Body of pancreas (tissue), 4 donors: ENCODE results near the gene SH2D3C. TPM values are rescaled to one million over a fixed set of nuclear protein-coding genes. Genes with fewer than 3 reads are reported as not detected.

Source experiments
- ATAC-seq: fragments of 150-250 bp; one replicate; pipeline ENCODE4 v1.9.1; 2016
- DNase-seq, 4 donors: peaks; one replicate each; pipeline ENCODE4 v3.0.0-alpha.2; 2019
- H3K27ac ChIP-seq, 4 donors: fragments of 200-600 bp; sonication (generic); 1 replicate in 3 of 4; 2 replicates in 1 of 4; pipeline versions ENCODE4 v1.5.1 to v1.6.1; 2016 to 2019; ENCODE audit warnings: mild to moderate bottlenecking in 1 of 4, mixed read lengths in 1 of 4, moderate library complexity in 1 of 4
- H3K27me3 ChIP-seq, 2 donors: fragments of 200-600 bp; sonication (generic); one replicate each; pipeline ENCODE4 v1.6.0; 2016; ENCODE audit warnings: mild to moderate bottlenecking in 1 of 2
- H3K36me3 ChIP-seq, 2 donors: fragments of 200-600 bp; sonication (generic); replicated peaks in 1 of 2; 2 replicates each; pipeline ENCODE4 v1.5.1; 2016; ENCODE audit warnings: low read depth in 2 of 2; ENCODE audit not compliant: insufficient read depth in 1 of 2
- H3K4me1 ChIP-seq: fragments of 200-600 bp; sonication (generic); one replicate; pipeline ENCODE4 v1.6.0; 2016
- H3K4me3 ChIP-seq, 2 donors: fragments of 200-600 bp; sonication (generic); 1 replicate in 1 of 2; 2 replicates in 1 of 2; pipeline ENCODE4 v1.5.1; 2016 to 2019
- H3K9me3 ChIP-seq, 3 donors: fragments of 200-600 bp; sonication (generic); 1 replicate in 2 of 3; 2 replicates in 1 of 3; pipeline ENCODE4 v1.5.1; 2016
- POLR2A ChIP-seq, 3 donors: fragments of 450-650 bp; IDR thresholded peaks; one replicate each; pipeline ENCODE4 v1.6.1; 2016; ENCODE audit warnings: antibody characterized with exemption in 3 of 3, mild to moderate bottlenecking in 2 of 3
- WGBS, 2 donors: methylation state at CpG; one replicate each; pipeline ENCODE4 v1.1.5; 2017; 5-methylcytosine and 5-hydroxymethylcytosine counted together
- intact Hi-C: fragments of 100-400 bp; cut with DNase I; formaldehyde crosslinking; loops from one replicate; pipeline ENCODE4 v1.15.1; 2023
- total RNA-seq, 2 donors: library from RNA; depleted of rRNA; stranded (reverse); fragments of >200 nt; gene quantifications; one replicate each; pipeline ENCODE4 v1.1.0, GENCODE V29; 2016
- TF ChIP-seq, protein P1 (sequence below), 7 experiments: fragments of 450-650 bp in 4 of 7; fragments of 200-600 bp in 3 of 7; sonication (generic) in 3 of 7; IDR thresholded peaks; one replicate each; pipeline ENCODE4 v1.5.1; 2016 to 2019; ENCODE audit warnings: antibody characterized with exemption in 7 of 7

SH2D3C gene
- total RNA-seq, 2 donors from 2014 or later, result 3.3 to 4.2 TPM

DNA sequence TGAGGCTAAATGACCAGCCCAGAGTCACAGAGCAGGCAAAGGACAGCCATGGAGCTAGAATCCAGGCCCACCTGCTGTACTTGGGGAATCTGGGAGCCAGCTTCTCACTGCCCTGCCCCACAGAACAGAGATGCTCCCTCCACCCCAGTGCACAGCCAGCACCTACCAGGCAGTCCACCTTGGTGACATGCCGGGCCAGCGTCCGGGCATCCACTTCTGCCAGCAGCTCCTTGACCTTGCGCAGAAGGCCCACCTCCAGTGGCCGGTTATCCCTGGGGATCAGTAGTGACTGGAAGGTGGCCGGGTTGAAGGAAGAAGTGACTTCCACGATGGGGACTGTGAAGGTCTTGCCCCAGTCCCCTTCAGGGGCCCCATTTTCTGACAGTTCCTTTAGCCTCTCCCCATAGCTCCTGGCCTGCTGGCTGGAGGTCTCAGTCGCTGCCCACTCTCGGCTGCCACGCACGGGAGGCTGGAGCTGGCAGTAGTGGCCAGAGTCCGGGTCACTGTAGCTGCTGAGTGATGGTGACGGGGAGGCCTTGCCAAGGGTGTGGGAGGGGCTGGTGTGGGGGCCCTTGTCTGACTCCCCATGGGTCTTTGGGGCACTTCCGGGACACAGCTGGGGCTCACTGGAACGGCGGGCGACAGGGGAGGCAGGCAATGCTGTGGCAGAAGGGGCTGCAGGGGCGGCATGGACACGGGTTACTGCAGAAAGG is 33.9 kb downstream of the SH2D3C start:
- Histone ChIP-seq H3K9me3 (no peaks in the 10 kb centered on the region), H3K27ac (no peak overlapping the region), H3K4me1 (peaks cover 15% of the 10 kb centered on the region), H3K27me3 (no peaks in the 10 kb centered on the region), H3K4me3 (no peak overlapping the region), H3K36me3 (no peaks in the 10 kb centered on the region)
- ATAC-seq, result no peak
- no peak for TF ChIP-seq POLR2A (IDR thresholded peaks at IDR 0.05)
- TF ChIP-seq, protein P1, sequence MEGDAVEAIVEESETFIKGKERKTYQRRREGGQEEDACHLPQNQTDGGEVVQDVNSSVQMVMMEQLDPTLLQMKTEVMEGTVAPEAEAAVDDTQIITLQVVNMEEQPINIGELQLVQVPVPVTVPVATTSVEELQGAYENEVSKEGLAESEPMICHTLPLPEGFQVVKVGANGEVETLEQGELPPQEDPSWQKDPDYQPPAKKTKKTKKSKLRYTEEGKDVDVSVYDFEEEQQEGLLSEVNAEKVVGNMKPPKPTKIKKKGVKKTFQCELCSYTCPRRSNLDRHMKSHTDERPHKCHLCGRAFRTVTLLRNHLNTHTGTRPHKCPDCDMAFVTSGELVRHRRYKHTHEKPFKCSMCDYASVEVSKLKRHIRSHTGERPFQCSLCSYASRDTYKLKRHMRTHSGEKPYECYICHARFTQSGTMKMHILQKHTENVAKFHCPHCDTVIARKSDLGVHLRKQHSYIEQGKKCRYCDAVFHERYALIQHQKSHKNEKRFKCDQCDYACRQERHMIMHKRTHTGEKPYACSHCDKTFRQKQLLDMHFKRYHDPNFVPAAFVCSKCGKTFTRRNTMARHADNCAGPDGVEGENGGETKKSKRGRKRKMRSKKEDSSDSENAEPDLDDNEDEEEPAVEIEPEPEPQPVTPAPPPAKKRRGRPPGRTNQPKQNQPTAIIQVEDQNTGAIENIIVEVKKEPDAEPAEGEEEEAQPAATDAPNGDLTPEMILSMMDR (IDR thresholded peaks at IDR 0.05), result no peak
- intact Hi-C loops, result loop anchor here (10.0 kb wide), 1 partner anchor 260 kb away; no protein-coding TSS in a partner anchor
- no peak for DNase-seq
- WGBS, 2 donors, result 86 to 87% methylated on average over 15 to 19 of the region's 19 CpGs

DNA sequence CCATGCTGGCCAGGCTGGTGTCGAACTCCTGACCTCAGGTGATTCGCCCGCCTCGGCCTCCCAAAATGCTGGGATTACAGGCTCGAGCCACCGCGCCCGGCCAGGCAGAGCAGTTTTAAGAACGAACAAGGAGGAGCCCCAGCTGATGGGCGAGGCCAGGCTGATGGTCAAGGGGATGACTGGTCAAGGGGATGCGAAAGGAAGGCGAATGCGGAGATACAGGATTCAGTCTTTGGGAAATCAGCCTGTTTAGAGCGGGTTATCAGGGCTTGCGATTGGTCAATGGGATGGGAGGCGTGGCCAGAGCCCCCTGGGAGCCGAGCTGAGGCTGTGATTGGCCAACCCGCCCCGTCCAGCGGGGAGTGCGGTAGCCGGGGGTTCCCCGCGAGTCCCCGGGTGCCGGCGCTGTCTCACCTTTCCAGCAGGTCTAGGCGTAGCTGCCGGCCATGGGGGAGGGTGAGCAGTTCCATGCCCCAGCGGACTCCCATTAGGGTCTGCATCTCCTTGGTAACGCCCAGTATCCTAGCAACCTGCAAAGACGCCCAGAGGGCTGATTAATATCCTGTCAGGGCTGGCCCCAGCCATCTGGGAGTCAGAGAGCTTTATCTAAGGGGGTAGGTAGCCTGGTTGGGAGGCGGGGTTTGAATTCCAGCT is 35.9 kb downstream of the SH2D3C start:
- H3K27me3 ChIP-seq, result no peaks in the 10 kb centered on the region
- peaks cover 15% of the 10 kb centered on the region for H3K4me1 ChIP-seq
- H3K9me3 ChIP-seq, result no peaks in the 10 kb centered on the region
- TF ChIP-seq POLR2A (IDR thresholded peaks at IDR 0.05), result peak in 1 of 3 donors; percentile 8
- TF ChIP-seq, protein P1 (IDR thresholded peaks at IDR 0.05), result no peak
- H3K36me3 ChIP-seq, result no peaks in the 10 kb centered on the region
- 16 to 33% methylated on average over 12 to 33 of the region's 33 CpGs for WGBS, 2 donors
- H3K27ac ChIP-seq, result peak overlapping the region in 2 of 4 donors; percentile 24 to 58
- intact Hi-C loops, result loop anchor here (10.0 kb wide), 1 partner anchor 262 kb away; no protein-coding TSS in a partner anchor
- peak; percentile 41 for ATAC-seq
- DNase-seq, result peak; percentile 34 to 67 (median 60)
- no peak overlapping the region for H3K4me3 ChIP-seq

DNA sequence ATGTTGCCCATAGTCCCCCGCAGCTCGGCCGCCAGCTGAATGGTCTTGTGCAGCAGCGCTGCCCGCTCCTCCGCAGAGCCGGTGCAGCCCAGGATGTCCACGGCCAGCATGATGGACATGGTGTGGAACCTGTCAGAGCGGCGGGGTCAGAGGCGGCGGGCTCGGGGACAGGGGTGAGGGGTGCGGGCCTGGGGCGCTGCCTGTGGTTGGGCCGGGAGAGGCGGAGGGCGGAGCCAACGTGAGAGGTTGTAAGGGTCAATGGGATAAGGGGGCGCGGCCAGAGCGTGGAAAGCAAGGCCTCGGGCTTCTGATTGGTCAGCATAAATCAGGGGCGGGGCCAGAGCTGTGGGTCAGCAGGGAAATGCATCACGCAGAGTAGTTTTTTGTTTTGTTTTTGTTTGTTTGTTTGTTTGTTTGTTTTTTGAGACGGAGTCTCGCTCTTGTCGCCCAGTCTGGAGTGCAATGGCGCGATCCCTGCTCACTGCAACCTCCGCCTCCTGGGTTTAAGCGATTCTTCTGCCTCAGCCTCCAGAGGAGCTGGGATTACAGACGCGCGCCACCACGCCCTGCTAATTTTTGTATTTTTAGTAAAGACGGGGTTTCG is 36.5 kb downstream of the SH2D3C start:
- DNase-seq, result peak; percentile 74 to 90 (median 84)
- peak overlapping the region in 2 of 4 donors; percentile 24 to 58 for H3K27ac ChIP-seq
- no peak overlapping the region for H3K4me3 ChIP-seq
- H3K27me3 ChIP-seq, result no peaks in the 10 kb centered on the region
- peaks cover 15% of the 10 kb centered on the region for H3K4me1 ChIP-seq
- no peaks in the 10 kb centered on the region for H3K9me3 ChIP-seq
- ATAC-seq, result peak; percentile 83
- intact Hi-C loops, result loop anchor here (10.0 kb wide), 1 partner anchor 263 kb away; no protein-coding TSS in a partner anchor
- 19 to 22% methylated on average over 29 to 38 of the region's 38 CpGs for WGBS, 2 donors
- TF ChIP-seq, protein P1 (IDR thresholded peaks at IDR 0.05), result no peak
- TF ChIP-seq POLR2A (IDR thresholded peaks at IDR 0.05), result no peak
- no peaks in the 10 kb centered on the region for H3K36me3 ChIP-seq

DNA sequence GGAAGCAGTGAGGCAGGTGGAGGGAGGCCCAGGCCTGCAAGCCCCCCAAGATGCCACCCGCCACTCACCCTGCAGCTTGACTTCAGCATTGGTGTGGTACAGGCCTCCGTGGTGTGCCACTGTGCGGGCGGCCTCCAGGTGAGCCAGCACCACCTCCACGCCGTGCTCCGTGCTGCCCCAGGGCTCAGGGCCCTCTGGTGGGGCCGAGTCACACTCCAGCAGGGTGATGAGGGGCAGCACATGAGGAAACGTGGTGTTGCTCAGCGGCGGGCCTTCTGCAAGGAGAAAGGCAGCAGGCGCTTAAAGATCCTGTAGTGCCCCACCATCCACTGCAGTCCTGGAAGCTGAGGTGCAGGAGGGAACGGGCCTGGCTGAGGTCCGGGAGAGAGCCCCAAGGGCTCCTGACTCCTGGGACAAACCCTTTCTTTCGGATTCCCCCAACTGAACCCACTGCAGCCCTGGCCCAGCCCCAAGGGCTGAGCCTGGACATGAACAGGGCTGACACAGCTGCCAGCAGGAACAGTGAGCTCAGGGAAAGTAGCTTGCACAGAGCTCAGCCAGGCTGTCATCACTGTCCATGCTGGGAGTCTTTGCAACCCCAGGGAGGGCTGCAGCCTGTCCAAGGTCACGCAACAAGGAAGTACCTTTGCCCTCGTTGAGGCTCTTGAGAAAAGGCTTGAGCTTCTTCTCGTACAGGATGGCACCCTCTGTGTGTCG is 38.7 kb downstream of the SH2D3C start:
- DNase-seq (no peak), ATAC-seq (no peak)
- no peaks in the 10 kb centered on the region for H3K27me3 ChIP-seq
- TF ChIP-seq, protein P1 (IDR thresholded peaks at IDR 0.05), result no peak
- no peak for TF ChIP-seq POLR2A (IDR thresholded peaks at IDR 0.05)
- intact Hi-C loops, result loop anchor here (5.0 to 10.0 kb wide), 3 partner anchors 135 to 265 kb away; partner anchors contain the start of genes AK1 and PIP5KL1
- H3K4me3 ChIP-seq, result no peak overlapping the region
- WGBS, 2 donors, result 70 to 78% methylated on average over 9 to 19 of the region's 19 CpGs
- no peaks in the 10 kb centered on the region for H3K36me3 ChIP-seq
- H3K27ac ChIP-seq, result no peak overlapping the region
- H3K4me1 ChIP-seq, result peaks cover 15% of the 10 kb centered on the region
- no peaks in the 10 kb centered on the region for H3K9me3 ChIP-seq
